Measurements from ENCODE around the gene CELSR3. TPM values are rescaled to one million over a fixed set of nuclear protein-coding genes. Genes with fewer than 3 reads are reported as not detected.

Gene CELSR3
- total and polyA plus RNA-seq, 4 donors = 0.16 to 0.37 (median 0.26) TPM

DNA sequence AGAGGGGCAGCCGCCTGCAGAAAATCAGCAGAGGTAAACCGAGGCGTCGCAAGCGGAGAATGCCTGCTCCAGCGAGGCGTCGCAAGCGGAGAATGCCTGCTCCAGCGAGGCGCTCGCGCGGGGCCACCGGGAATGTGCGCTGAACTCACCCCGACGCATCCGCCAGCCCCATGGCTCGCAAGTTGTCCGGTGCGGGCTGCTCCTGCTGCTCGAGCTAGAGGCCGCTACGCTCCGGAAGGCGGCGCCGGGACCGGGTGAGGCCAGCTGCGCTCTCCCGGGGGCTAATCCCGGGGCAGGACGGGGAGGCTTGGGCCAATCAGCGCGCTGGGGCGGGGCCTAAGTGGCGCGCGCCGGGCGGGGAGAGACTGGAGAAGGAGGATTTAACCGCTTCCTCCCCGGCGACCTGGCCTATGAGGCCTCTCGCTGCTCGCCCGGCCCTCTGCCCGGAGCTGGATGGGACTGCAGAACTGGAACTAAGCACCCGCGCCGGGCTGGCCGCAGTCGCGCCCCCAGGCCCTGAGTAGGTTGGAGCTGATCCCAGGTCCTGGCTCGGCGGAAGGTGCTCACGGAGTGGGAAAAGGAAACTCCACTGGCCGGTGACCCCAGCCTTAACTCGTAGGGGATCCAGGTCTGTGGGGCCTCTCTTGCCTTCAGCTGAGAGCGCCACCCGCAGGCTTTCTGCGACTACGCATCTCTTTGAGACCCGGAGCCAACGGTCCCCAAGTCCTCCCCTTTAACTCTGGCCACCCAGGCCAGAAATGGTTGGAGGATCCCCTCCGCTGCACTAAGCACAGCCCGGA is 27.3 kb downstream of the CELSR3 start, which contains the start of gene SLC26A6:
TSS of gene SLC26A6 (minus strand) at position 240 of the 800 bp plus-strand sequence. CDS start at position 172, 68 bp downstream.
- Histone ChIP-seq H3K4me3 (ENCODE audit: low read depth in 1 of 3, low read length in 3 of 3) (peak within 1 kb of the TSS; percentile 74 to 84 (median 74)), H3K36me3 (ENCODE audit: control insufficient read depth in 4 of 4, insufficient read depth in 3 of 4, low read depth in 1 of 4, low read length in 3 of 4) (peaks cover 0 to 9% (median 2%) of the 10 kb centered on the region in 4 donors), H3K27ac (ENCODE audit: low read depth in 1 of 2, low read length in 2 of 2) (peak within 1 kb of the TSS; percentile 53 to 71), H3K27me3 (ENCODE audit: control insufficient read depth in 4 of 4, insufficient read depth in 4 of 4, low read length in 3 of 4) (no peaks in the 10 kb centered on the region), H3K9me3 (ENCODE audit: control insufficient read depth in 4 of 4, low read length in 3 of 4) (no peaks in the 10 kb centered on the region), H3K4me1 (ENCODE audit: control insufficient read depth in 4 of 4, insufficient read depth in 4 of 4, low read length in 3 of 4) (peaks cover 5 to 28% (median 16%) of the 10 kb centered on the region in 4 donors), H3K9ac (ENCODE audit: low read depth in 1 of 2, low read length in 2 of 2) (peak within 1 kb of the TSS; percentile 42 to 83)
- TF ChIP-seq JUND (IDR thresholded peaks at IDR 0.05) = no peak
- peak in 1 of 2 donors; percentile 55 for TF ChIP-seq RAD21 (IDR thresholded peaks at IDR 0.05)
- TF ChIP-seq NR2F2 (IDR thresholded peaks at IDR 0.05) = peak; percentile 28
- no peak for TF ChIP-seq HNF4G (IDR thresholded peaks at IDR 0.05)
- TF ChIP-seq GABPA (IDR thresholded peaks at IDR 0.05 in 1 of 2, conservative IDR thresholded peaks at IDR 0.05 in 1 of 2) = peak in 1 of 2 donors; percentile 69
- TF ChIP-seq YY1 (IDR thresholded peaks at IDR 0.05) = no peak
- peak; percentile 81 for TF ChIP-seq SP1 (IDR thresholded peaks at IDR 0.05)
- TF ChIP-seq RXRA (IDR thresholded peaks at IDR 0.05) = no peak
- TF ChIP-seq, protein P1, sequence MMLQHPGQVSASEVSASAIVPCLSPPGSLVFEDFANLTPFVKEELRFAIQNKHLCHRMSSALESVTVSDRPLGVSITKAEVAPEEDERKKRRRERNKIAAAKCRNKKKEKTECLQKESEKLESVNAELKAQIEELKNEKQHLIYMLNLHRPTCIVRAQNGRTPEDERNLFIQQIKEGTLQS (IDR thresholded peaks at IDR 0.05) = no peak
- TF ChIP-seq FOXA2 (IDR thresholded peaks at IDR 0.05) = no peak
- TF ChIP-seq HNF4A (conservative IDR thresholded peaks at IDR 0.05) = no peak
- TF ChIP-seq, protein P2, sequence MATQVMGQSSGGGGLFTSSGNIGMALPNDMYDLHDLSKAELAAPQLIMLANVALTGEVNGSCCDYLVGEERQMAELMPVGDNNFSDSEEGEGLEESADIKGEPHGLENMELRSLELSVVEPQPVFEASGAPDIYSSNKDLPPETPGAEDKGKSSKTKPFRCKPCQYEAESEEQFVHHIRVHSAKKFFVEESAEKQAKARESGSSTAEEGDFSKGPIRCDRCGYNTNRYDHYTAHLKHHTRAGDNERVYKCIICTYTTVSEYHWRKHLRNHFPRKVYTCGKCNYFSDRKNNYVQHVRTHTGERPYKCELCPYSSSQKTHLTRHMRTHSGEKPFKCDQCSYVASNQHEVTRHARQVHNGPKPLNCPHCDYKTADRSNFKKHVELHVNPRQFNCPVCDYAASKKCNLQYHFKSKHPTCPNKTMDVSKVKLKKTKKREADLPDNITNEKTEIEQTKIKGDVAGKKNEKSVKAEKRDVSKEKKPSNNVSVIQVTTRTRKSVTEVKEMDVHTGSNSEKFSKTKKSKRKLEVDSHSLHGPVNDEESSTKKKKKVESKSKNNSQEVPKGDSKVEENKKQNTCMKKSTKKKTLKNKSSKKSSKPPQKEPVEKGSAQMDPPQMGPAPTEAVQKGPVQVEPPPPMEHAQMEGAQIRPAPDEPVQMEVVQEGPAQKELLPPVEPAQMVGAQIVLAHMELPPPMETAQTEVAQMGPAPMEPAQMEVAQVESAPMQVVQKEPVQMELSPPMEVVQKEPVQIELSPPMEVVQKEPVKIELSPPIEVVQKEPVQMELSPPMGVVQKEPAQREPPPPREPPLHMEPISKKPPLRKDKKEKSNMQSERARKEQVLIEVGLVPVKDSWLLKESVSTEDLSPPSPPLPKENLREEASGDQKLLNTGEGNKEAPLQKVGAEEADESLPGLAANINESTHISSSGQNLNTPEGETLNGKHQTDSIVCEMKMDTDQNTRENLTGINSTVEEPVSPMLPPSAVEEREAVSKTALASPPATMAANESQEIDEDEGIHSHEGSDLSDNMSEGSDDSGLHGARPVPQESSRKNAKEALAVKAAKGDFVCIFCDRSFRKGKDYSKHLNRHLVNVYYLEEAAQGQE (IDR thresholded peaks at IDR 0.05) = peak; percentile 57
- TF ChIP-seq, protein P3, sequence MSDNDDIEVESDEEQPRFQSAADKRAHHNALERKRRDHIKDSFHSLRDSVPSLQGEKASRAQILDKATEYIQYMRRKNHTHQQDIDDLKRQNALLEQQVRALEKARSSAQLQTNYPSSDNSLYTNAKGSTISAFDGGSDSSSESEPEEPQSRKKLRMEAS (IDR thresholded peaks at IDR 0.05) = no peak
- TF ChIP-seq, protein P4, sequence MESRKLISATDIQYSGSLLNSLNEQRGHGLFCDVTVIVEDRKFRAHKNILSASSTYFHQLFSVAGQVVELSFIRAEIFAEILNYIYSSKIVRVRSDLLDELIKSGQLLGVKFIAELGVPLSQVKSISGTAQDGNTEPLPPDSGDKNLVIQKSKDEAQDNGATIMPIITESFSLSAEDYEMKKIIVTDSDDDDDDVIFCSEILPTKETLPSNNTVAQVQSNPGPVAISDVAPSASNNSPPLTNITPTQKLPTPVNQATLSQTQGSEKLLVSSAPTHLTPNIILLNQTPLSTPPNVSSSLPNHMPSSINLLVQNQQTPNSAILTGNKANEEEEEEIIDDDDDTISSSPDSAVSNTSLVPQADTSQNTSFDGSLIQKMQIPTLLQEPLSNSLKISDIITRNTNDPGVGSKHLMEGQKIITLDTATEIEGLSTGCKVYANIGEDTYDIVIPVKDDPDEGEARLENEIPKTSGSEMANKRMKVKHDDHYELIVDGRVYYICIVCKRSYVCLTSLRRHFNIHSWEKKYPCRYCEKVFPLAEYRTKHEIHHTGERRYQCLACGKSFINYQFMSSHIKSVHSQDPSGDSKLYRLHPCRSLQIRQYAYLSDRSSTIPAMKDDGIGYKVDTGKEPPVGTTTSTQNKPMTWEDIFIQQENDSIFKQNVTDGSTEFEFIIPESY (IDR thresholded peaks at IDR 0.05) = no peak
- TF ChIP-seq FOXA1 (IDR thresholded peaks at IDR 0.05) = no peak
- TF ChIP-seq EGR1 (IDR thresholded peaks at IDR 0.05; ENCODE audit: low read depth in 2 of 2) = no peak
- no peak for TF ChIP-seq TAF1 (conservative IDR thresholded peaks at IDR 0.05)
- TF ChIP-seq, protein P5, sequence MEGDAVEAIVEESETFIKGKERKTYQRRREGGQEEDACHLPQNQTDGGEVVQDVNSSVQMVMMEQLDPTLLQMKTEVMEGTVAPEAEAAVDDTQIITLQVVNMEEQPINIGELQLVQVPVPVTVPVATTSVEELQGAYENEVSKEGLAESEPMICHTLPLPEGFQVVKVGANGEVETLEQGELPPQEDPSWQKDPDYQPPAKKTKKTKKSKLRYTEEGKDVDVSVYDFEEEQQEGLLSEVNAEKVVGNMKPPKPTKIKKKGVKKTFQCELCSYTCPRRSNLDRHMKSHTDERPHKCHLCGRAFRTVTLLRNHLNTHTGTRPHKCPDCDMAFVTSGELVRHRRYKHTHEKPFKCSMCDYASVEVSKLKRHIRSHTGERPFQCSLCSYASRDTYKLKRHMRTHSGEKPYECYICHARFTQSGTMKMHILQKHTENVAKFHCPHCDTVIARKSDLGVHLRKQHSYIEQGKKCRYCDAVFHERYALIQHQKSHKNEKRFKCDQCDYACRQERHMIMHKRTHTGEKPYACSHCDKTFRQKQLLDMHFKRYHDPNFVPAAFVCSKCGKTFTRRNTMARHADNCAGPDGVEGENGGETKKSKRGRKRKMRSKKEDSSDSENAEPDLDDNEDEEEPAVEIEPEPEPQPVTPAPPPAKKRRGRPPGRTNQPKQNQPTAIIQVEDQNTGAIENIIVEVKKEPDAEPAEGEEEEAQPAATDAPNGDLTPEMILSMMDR (IDR thresholded peaks at IDR 0.05; ENCODE audit: low read depth, low read length, missing input control) = peak; percentile 39
- 1% methylated on average over 68 of the region's 68 CpGs for WGBS
- DNase-seq (ENCODE audit: low spot score) = peak; percentile 96
